Endothelial cell of umbilical vein (primary cell): ENCODE data around the gene GPR107.

ENCODE experiments used
- CTCF ChIP-seq, 2 donors: IDR thresholded peaks; 1 replicate in 1 of 2; 2 replicates in 1 of 2; pipeline ENCODE4 v1.5.1; 2011; ENCODE audit warnings: low read length in 2 of 2, mild to moderate bottlenecking in 2 of 2, moderate library complexity in 2 of 2, control low read depth in 1 of 2, inconsistent platforms in 1 of 2, low read depth in 1 of 2; ENCODE audit not compliant: insufficient read depth in 1 of 2; ENCODE audit errors: extremely low read depth in 1 of 2
- EZH2 ChIP-seq: IDR thresholded peaks from 2 replicates; pipeline ENCODE4 v1.6.1; 2012; ENCODE audit warnings: borderline replicate concordance, low read depth, mild to moderate bottlenecking, moderate library complexity, low read length, inconsistent platforms; ENCODE audit not compliant: severe bottlenecking
- JUN ChIP-seq: IDR thresholded peaks from 2 replicates; pipeline ENCODE4 v1.6.1; 2011; ENCODE audit warnings: borderline replicate concordance, low read depth; ENCODE audit not compliant: insufficient read length, insufficient read depth
- MAX ChIP-seq: IDR thresholded peaks from 2 replicates; pipeline ENCODE4 v1.6.1; 2011; ENCODE audit not compliant: insufficient read depth, insufficient read length
- MYC ChIP-seq: IDR thresholded peaks from one replicate; pipeline ENCODE4 v1.6.1; 2011; ENCODE audit warnings: mild to moderate bottlenecking, low read depth, low read length
- POLR2A ChIP-seq: IDR thresholded peaks from 2 replicates; pipeline ENCODE4 v1.6.1; 2012; ENCODE audit warnings: low read depth, mild to moderate bottlenecking, control low read depth, low read length
- POLR2AphosphoS5 ChIP-seq: IDR thresholded peaks from 2 replicates; pipeline ENCODE4 v1.6.1; 2012; ENCODE audit warnings: low read depth, mild to moderate bottlenecking, control low read depth, low read length, moderate library complexity; ENCODE audit not compliant: insufficient read depth

GRCh38 chr9:130049431-130050210, 4.1 kb upstream of the GPR107 start:
- TF ChIP-seq MAX (no peak), CTCF (IDR thresholded peaks at IDR 0.05; ENCODE audit: extremely low read depth in 1 of 2, insufficient read depth in 1 of 2, low read depth in 1 of 2, low read length in 2 of 2) (no peak), EZH2 (no peak), POLR2AphosphoS5 (no peak), POLR2A (no peak), MYC (no peak), JUN (no peak)
